Smooth muscle cell of the brain vasculature (primary cell): ENCODE measurements around the gene PCOLCE2.

Experiments
- DNase-seq: peaks from one replicate; pipeline ENCODE4 v3.0.0-alpha.2; 2012; ENCODE audit warnings: low read depth, low spot score

PCOLCE2 gene

DNA sequence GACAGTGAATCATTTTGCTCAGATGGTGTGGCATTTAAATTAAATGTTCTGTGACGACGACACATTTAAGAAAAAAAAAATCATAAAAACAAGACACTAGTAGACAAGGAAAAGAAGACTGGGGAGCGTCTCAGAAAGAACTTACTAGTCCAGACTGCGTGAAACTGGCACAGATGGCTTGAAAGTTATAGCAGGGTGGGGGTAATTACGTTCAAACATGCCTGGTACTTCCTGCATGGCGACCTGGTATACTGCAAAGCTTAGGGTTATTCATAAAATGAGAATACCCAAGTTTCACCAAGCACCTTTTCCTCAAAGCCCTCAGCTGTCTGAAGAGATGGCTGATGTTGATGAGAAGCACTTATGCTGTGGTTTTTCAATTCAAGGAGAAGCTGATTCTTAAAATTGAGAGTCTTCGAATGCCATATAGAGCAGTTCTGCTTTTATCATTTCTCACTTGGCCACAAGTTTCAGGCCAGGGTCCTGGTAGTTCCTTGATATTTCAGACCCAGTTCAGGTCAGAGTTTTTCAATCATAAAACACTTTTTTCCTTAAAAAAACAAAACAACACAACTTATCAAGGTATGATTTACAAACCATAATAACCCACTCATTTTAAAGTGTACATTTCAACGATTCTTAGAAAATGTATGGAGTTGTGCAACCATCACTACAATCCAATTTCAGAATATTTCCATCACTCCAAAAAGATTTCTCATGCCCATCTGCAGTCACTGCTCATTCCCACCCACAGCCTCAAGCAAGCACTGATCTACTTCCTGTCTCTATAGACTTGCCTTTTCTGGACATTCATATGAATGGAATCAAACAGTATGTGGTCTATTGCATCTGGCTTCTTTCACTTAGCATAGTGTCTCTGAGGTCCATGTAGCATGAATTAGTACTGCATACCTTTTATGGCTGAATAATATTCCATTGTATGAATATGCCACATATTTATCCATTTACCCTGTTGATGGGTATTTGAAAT is 24.7 kb downstream of the PCOLCE2 start:
- no peak for DNase-seq

DNA sequence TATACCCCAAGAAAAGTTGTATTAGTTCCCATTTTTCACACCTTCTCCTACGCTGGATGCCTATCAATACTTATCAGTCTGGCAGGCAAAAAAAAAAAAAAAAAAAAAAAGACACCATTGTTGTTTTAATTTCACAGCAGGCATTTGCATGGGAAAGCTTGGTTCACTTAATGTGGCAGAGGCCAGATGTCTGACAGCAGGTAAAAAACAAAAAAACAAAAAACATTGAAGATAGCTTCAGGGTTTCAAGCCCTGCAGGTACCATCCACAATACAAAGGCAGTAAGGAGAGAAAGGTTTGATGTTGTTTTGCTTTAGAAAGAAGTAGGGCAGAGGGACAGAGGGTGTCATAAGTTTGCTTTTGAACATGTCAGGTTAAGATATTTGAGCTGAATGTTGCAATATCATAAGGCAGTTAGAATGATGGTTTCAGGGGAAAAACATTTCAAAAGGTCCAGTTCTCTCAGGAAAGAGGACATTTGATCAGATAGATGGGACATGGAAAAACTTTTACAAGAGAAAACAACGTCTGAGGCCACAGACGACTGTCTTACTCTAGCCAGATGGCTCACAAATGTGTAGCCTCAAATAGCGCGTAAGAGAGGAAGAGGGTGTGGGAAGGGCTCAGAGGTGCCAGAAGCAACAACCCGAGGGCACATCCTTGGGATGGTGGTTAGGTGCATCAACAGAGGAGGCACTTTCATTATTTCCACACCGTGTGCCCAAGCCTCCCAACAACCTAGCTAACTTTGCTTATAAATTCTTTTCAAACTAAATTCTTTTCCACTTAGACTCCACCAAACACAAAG is 25.7 kb downstream of the PCOLCE2 start:
- DNase-seq = no peak

DNA sequence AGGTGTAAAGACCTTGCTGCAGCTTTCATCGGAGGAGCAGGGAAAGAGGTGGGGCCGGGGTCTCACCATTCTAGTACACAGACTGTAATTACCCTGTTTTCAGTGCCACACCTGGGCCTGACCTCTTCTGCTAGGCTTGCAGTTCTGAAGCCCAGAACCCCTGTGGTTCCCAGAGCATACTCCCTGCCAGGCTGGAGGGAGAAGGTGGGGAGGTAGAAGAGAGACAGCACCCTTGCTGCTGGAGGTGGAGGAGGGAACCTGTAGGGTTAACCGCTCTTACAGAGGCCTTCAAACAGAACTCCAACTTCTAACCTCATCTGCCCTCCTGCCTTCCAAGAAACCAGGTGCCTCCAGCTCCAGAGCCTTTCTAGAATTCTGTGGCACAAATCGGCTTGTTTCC is 27.0 kb downstream of the PCOLCE2 start:
- DNase-seq = no peak

DNA sequence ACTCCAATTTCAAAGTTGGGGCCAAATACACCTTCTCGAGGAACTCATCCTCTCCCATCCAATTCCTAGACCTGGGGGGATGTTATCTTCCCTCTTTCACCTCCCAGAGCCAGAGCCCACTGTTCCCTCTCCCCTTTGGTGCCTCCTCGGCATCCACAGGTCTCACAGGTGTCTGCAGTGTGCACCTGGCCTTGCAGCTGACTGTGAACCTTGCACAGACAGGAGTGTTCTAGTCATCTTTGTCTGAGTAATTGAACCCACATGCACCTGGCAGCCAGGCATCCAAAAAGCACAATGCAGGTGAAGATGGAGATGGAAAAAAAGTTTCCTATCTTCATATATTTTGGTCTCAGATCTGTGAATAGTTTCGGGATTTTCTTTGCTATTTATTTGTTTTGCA is 30.8 kb downstream of the PCOLCE2 start:
- no peak for DNase-seq

DNA sequence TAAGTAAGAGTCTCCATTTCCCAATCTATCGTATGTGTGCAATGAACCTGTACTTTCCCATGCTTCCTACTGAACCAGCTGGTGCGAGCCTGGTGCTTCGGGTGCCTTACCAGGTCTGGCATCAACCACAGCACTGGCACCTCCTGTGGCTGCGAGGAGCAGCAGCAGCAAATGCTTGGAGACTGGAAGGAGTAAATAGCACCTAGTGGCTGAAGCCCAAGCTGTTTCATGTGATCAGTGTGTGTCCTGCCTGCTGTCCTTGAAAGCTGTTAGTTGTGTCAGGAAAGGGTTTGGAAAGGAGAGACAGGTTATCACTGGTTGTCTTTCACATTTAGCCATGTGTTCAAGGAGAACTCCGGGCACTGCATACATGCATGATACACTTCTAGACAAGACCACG is 31.8 kb downstream of the PCOLCE2 start:
- DNase-seq = no peak

DNA sequence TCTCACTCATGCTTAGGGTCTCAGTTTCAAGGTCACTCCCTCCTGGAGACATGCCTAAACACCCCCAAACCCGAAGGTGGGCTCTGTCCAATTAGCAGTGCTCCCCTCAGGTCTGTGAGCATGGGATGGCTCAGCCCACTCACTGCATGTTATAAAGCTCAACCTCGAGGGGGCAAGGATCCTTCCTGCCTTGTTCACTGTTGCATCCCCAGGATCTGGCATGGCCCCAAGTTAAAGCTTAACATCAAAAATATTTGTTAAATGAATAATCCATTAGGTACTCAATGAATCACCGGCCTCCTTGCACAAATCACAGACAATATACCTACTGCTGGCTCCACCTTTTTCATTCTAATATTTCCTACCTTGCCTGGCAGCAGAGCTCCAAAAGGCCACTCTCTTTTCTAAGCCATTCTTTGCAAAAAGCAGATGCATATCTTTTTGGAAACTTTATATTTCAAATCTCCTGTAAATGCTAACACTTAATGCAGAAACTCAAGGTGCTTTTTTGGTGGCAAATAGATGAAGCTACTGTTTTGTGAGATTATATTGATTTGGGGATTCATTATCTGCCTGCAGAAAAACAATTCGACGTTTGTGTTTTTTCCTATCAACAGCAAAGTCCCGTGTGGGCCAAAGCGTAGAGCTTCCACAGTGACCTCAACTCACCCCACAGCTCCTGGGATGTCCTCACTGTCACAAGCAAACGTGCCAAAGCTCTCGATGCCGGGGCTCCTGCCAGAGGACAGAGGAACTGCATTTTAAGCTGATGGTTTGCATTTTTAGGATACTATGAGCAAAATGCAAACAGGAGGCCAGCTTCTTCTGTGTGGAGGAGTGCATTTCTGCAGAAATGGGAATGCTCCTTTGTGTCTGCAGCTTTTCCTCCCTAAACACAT is 35.4 kb downstream of the PCOLCE2 start:
- peak; percentile 67 for DNase-seq

DNA sequence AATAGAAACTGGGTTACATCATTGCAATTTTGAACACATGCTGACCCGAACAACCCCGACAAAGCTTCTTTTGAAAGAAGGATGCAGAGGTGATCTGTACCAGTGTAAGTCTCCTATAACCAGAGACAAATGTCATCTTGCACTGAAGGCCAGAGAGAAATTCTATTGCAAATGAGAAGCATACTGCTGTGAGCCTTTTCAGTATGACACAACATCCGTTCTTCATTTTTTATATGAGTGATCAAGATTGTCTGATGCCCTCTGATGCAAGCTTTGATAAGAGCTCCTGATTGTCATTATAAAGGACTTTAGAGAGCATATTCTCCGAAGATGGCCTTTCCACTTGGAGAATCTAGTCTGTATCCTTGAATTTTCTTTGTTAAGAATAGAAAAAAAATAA is 36.9 kb downstream of the PCOLCE2 start:
- no peak for DNase-seq

DNA sequence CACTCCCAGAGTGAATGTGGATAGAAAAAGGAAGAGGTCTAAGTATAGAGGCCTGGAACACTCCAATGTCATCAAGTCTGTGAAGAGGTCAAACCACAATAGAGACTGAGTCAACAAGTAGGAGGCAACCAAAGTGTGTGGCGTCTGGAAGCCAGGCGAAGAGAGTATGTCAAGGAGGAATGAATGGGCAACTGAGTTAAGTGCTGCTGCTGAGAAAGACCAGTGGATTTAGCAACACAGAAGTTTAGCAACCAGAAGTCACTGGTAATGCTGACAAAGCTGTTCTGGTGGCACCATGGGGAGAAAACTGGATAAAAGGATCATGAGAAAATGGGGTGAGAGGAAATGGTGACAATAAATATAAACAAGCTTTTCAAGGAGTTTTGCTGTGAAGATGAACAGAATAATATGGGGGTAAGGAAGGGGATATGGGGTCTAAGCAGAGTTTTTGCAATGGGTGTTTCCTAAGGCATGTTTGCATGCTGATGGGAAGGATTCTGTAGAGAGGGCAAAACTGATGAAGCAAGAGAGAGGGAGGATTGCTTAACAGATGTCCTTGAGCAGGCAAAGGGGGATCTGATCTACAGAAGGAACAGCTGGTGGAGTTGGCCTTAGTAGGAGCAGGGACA is 38.4 kb downstream of the PCOLCE2 start:
- DNase-seq = peak; percentile 80

DNA sequence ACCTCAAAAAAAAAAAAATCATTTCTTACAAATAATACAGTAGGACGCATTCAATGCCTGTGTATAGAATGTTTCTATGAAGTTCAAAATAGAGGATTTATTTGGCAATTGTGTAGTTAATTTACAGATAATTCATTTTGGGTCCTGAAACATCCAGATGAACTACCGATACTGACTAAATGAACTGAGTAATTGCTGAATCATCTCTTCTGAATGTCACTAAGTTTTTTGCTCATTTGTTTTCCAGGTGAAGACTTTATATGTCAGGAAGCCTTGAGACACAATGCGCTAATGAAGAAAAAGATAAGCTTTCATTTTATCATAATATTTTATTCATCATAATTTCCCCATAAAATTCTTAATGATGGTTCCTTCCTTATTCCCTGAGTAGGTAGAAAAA is 39.7 kb downstream of the PCOLCE2 start:
- no peak for DNase-seq

DNA sequence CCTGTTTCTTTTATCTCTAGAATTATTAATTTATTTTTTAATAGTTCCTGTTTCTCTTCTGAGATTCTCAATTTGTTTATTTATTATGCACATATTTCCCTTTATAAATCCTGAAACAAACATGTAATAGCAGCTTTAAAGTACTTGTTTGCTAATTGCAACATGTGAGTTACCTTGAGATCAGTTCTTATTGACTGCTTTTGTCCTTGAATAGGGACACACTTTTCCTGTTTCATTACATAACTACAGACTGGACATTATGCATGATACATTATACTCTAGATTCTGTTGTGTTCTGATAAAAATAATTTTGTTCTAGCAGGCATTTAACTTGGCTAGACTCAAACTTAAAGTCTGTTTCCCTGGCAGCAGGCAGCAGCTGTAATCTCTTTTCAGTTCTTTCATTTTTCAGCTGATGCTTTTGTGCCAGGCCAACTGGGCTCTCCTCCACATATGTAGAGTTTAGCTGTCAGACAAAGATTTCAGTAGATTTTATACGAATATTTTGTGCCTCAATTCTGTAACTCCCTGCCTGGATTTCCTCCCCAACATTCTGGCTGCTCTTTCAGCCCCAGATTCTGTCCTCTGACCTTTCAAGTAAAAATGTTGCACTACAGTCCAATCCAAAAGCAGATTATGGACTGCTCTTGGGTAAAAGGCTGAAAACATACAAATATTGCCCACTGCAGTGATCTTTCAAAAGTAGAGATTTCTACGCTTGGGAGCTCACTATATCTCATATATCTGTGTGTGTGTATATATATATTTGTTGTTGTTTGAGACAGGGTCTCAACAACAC is 41.9 kb downstream of the PCOLCE2 start:
- no peak for DNase-seq

DNA sequence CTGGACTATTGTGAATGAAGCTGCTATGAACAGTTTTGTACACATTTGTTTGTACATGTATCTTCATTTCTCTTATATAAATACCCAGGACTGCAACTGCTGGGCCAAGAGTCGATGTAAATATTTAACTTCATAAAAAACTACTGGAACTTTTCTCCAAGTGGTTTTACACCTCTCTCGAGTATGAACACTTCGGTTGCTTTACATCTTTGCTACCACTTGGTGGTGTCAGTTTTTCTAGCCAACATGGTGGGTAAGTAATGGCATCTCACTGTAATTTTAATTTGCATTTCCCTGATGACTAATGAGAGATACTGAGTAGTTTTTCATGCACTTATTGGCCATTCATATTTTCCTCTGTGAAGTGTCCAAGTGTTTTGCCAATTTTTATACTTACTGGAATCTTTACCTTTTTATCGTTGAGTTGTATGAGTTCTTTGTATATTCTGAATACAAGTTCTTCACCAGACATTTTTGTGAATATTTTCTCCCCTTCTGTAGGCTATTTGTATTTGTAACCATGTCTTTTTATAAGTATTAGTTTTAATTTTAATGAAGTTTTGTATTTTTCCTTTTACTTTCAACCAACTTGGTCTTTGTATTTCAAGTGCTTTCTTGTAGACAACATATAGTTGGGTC is 44.4 kb downstream of the PCOLCE2 start:
- DNase-seq = no peak

DNA sequence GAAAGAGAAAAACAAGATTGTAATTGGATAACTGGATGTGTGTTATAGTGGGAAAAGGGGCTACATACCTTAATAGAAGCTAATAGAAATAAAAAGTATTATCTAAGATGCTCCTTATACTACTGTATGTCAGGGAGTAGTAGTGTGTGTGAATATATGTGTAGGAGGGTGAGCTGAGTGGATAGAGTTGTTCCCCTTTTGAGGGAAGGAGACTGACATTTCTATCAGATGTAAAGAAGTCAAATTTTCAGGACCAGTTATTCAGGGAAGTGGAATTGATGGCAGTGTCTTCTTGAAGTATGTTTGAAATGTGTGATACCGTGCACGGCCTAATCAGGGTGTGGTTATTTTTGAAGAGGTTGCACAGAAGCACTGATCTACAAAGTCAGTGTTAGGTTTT is 49.1 kb downstream of the PCOLCE2 start:
- no peak for DNase-seq

DNA sequence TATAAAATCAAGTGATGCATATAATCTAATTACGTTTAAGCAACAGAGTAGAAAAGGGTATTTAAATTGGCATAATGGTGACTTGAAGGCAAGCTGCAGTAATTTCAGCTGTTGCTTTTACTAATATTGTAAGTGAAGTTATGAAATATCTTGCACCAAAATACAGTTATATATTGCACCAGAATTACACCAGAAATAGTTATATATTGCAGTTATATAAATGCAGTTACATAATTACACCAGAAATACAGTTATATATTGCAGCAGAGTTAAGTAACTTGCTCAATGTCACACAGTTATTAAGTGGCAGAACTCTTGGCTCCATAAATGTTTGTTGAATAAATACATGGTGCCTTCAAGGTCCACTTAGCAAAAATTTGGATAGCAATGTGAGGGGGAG is 51.4 kb downstream of the PCOLCE2 start:
- no peak for DNase-seq

DNA sequence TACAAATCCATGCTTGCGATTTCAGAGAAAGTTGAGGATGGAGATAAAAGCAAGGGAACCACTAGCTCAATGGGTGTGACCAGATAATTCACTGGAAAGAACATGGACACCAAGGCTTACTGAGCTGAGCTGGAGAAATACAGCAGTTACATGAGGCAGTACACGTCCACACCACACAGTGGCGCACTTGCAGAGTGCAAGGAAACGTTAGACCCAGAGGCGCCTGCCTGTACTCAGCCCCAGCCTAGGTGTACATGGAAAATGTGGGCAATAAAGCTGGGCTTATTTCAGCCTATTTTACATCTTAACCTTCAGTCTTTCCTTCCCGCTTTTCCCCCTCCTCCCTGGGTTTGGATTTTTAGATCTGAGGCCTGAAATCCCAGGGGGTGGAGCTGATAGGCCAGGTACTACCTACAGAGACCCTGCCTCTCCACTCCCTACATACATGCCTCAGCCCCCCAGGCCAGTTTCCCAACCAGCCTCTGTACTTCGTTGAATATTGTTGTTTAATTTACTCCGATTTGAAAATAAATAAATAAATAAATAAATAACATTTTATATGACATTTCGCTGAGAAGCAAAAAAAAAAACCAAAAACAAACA is 60.1 kb downstream of the PCOLCE2 start:
- DNase-seq = peak; percentile 64

DNA sequence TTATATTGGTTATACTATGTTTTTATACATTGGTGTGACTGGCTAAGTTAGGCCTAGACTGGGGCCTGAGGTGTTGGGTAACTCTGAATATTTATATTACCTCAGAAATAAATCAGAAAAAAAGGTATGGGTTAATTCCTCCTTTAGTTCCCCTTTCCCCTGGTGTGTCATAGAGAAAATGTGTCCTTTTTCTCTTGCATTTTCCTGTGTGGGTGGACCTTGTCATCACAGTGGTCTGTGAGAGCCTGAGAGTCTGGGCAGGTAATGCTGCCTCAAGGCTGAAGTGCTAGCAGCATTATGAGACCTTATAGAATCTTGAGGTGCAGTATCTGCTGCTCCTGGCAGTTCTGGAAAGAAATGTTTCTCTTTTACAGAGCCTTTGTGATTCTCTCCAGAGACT is 69.7 kb downstream of the PCOLCE2 start:
- no peak for DNase-seq

DNA sequence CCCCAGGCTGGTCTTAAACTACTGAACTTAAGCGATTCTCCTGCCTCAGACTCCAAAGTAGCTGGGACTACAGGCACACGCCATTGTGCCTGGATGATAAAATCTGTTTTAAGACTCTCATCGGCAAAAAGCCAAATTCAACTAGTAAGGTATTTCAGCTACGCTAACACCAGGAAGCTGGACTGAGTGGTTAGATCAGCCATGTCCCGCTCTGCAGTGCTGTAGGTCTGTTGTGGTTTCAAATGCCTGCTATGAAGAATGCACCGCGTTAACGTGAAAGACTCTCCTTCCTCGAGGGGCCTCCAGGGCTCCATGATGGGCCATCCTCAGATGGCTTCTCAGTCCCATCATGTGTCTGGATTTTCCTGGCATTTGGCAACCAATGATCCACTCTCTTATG is 70.2 kb downstream of the PCOLCE2 start:
- DNase-seq = no peak

DNA sequence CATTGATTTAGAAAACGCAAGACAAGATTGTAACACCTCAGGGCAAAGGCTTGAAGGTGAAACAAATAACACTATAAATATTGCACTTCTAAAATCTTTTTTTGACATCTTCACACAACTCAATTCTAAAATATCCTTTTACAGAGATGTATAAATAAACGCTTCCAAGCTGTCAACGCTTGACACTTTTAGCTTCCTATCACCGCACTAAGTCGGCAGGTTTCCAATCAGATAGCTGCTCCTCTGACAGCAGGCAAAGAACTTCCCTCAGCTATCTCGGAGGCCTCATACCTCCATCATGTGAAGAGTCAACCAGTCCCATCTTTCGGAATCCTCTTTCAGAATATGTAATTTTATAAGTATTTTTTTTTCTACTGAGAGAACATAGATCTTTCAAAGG is 71.0 kb downstream of the PCOLCE2 start:
- DNase-seq = no peak

DNA sequence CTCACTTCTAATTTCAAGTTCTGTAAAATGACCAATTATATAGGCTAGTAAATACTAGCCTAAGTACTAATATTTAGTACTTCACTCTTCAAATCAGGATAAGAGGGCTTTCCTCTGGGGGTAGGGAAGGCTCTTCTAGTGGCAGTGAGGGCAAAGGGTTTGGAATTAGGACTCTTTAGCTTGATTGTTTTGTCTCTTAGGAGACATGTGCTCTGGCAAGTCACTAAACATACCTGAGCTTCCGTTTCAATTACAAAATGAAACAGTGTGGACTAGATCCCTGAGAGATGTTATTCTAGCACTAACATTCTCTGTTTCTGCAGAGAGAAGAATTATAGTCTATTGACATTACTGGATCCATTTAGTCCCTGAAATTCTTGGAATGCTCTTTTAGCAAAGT is 71.5 kb downstream of the PCOLCE2 start:
- no peak for DNase-seq

DNA sequence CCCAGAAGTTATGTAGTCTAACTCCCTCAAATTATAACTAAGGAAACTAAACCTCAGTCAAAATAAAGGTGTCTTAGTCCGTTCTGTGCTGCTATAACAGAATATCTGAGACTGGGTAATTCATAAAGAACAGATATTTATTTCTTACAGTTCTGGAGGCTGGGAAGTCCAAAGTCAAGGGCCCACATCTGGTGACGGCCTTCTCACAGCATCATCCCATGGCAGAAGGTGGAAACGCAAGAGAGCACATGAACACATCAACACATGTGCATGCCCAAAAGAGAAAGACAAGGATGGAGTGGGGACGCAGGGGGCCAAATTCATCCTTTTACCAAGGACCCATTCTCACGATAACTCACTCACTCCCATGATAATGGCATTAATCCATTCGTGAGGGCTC is 73.1 kb downstream of the PCOLCE2 start:
- DNase-seq = no peak

DNA sequence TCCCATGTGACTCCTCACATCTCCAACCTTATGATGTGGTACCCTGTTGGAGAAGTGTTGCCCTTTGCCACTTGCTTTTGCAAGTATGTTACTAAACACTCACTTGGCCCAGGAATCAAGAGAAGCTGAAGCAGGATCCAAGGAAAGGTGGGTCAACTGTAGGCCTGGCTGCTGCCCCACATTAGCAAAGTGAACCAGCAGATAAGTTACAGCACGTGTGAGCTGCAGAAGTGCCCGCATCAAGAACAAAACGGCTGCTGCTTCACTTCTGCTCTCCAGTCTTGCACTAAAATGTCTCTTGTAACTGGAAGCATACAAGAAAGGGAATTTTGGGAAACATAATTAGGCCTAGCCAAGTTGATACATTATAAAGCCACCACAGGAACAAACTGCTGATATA is 79.6 kb downstream of the PCOLCE2 start:
- no peak for DNase-seq
